Activated CD4-positive, alpha-beta memory T cell treated with anti-CD3 and anti-CD28 coated beads for 36 hours (primary cell): ENCODE data around the gene PLGRKT. TPM values are rescaled to one million over a fixed set of nuclear protein-coding genes. Genes with fewer than 3 reads are reported as not detected.
"Not testable (repeated sequence)": the region's sequence is repeated elsewhere in the genome, so short reads cannot be mapped to it uniquely, and the experiment has no call there.

ENCODE experiments used
- CTCF ChIA-PET: fragments of 350-600 bp; sonication (Branson Sonifier 250); formaldehyde crosslinking; loops from one replicate; lab custom pipeline; 2021; ENCODE audit warnings: antibody characterized with exemption, inconsistent platforms; lab: Charles Lee
- POLR2A ChIA-PET: fragments of 350-600 bp; sonication (Branson Sonifier 250); formaldehyde crosslinking; loops from one replicate; lab custom pipeline; 2021; ENCODE audit warnings: antibody characterized with exemption; lab: Charles Lee
- DNase-seq: peaks from one replicate; pipeline ENCODE4 v3.0.0-alpha.2; 2020
- H3K27ac Mint-ChIP-seq: one replicate; pipeline ENCODE4 v1.8.0; 2021; ENCODE audit warnings: mixed read lengths
- H3K27me3 Mint-ChIP-seq: one replicate; pipeline ENCODE4 v1.8.0; 2021; ENCODE audit warnings: mixed read lengths
- H3K36me3 Mint-ChIP-seq: one replicate; pipeline ENCODE4 v1.8.0; 2021; ENCODE audit warnings: mixed read lengths
- H3K4me1 Mint-ChIP-seq: one replicate; pipeline ENCODE4 v1.8.0; 2021; ENCODE audit warnings: low read depth, mixed read lengths
- H3K4me3 Mint-ChIP-seq: one replicate; pipeline ENCODE4 v1.8.0; 2021; ENCODE audit warnings: mild to moderate bottlenecking, mixed read lengths
- H3K9me3 Mint-ChIP-seq: one replicate; pipeline ENCODE4 v1.8.0; 2021; ENCODE audit warnings: mixed read lengths
- intact Hi-C: fragments of 100-400 bp; cut with micrococcal nuclease; formaldehyde crosslinking; loops from one replicate; pipeline ENCODE4 v1.15.1; 2023
- total RNA-seq, 2 experiments: library from RNA; stranded (reverse); gene quantifications; one replicate each; pipeline ENCODE4 v1.2.3, GENCODE V29; 2021

Gene PLGRKT
- total RNA-seq, 2 experiments from 2014 or later: 52.9 to 59.4 TPM

DNA sequence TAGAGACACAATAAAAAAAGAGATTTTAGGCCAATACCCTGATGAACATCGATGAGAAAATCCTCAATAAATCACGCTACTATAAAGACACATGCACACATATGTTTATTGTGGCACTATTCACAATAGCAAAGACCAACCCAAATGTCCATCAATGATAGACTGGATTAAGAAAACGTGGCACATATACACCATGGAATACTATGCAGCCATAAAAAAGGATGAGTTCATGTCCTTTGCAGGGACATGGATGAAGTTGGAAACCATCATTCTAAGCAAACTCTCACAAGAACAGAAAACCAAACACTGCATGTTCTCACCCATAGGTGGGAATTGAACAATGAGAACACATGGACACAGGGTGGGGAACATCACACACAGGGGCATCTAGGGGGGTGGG, 106.4 kb downstream of the PLGRKT start:
- Mint-ChIP-seq H3K4me1 (peaks cover 51% of the 10 kb centered on the region), H3K36me3 (peaks cover 23% of the 10 kb centered on the region)
- H3K27me3 Mint-ChIP-seq, POLR2A ChIA-PET, CTCF ChIA-PET, H3K9me3 Mint-ChIP-seq, H3K4me3 Mint-ChIP-seq, intact Hi-C loops, DNase-seq, H3K27ac Mint-ChIP-seq: not testable (repeated sequence)

DNA sequence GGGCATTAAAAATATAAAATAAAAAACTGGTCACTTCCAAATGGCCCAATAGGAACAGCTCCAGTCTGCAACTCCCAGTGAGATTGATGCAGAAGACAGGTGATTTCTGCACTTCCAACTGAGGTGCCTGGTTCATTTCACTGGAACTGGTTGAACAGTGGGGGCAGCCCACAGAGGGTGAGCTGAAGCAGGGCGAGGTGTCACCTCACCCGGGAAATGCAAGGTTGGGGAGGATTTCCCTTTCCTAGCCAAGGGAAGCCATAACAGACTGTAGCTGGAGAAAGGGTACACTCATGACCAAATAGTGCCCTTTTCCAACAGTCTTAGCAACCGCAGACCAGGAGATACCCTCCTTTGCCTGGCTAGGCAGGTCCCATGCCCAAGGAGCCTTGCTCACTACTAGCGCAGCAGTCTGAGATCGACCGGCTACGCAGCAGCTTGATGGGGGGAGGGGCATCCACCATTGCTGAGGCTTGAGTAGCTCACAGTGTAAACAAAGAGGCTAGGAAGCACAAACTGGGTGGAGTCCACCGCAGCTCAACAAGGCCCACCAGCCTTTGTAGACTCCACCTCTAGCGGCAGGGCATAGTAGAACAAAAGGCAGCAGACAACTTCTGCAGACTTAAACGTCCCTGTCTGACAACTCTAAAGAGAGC, 110.7 kb downstream of the PLGRKT start:
- Mint-ChIP-seq H3K27ac (no peak overlapping the region), H3K9me3 (no peaks in the 10 kb centered on the region), H3K36me3 (peaks cover 14% of the 10 kb centered on the region), H3K4me1 (peaks cover 30% of the 10 kb centered on the region), H3K4me3 (peak overlapping the region; percentile 23), H3K27me3 (no peaks in the 10 kb centered on the region)
- CTCF ChIA-PET: interaction anchor here (0.7 to 1.2 kb wide), 3 partner anchors 10 to 263 kb away, joined by 3 read pairs; no protein-coding TSS in a partner anchor
- DNase-seq: peak; percentile 60
- POLR2A ChIA-PET: no interaction called here
- intact Hi-C loops: loop anchor here (2.0 kb wide), 1 partner anchor 14 kb away; no protein-coding TSS in a partner anchor

DNA sequence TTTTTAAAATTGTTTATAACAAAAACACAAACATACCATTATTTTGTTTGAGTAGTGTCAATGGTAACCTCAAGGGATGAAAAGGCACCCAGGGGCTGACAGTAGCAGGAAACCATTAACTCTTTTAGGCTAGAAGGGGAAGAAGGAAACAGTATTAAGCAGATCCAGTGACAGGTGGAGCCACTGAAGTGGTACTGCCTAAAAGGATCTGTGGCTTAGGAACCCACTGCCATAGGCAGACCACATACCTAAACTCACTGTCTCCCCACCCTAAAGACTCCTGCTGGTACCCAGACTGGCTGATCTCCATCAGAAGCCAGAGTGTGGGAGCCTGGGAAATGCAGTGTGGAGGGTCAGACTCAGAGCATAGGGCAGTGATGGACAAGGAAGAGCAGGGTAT, 111.5 kb downstream of the PLGRKT start:
- no peaks in the 10 kb centered on the region for H3K9me3 Mint-ChIP-seq
- peaks cover 12% of the 10 kb centered on the region for H3K36me3 Mint-ChIP-seq
- H3K27me3 Mint-ChIP-seq: no peaks in the 10 kb centered on the region
- H3K4me1 Mint-ChIP-seq: peaks cover 34% of the 10 kb centered on the region
- intact Hi-C loops: loop anchor here (2.0 kb wide), 1 partner anchor 15 kb away; no protein-coding TSS in a partner anchor
- ChIA-PET CTCF (interaction anchor here (1.0 kb wide), 1 partner anchor 140 kb away, joined by 3 read pairs; no protein-coding TSS in a partner anchor), POLR2A (no interaction called here)
- H3K4me3 Mint-ChIP-seq: no peak overlapping the region
- no peak overlapping the region for H3K27ac Mint-ChIP-seq
- DNase-seq: no peak

DNA sequence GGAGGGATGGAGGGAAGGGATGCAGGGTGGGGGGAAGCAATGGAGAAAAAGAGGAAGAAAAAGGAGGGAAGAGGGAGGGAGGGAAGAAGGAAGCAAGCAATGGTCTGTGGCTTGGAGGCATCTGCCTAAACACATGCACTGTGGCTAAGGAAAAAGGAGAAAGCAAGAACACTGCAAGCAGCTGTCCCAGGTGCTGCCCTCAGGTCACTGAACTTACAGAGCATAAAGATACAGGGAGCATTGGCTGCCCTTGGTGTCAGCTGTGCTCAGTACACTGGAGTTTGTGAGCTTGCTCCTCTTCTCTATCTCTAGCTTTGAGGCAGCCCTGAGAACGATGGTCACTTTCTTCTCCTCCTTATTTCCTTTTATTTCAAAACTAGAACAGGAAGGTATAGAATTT, 116.1 kb downstream of the PLGRKT start:
- H3K27me3 Mint-ChIP-seq, POLR2A ChIA-PET, intact Hi-C loops: not testable (repeated sequence)

DNA sequence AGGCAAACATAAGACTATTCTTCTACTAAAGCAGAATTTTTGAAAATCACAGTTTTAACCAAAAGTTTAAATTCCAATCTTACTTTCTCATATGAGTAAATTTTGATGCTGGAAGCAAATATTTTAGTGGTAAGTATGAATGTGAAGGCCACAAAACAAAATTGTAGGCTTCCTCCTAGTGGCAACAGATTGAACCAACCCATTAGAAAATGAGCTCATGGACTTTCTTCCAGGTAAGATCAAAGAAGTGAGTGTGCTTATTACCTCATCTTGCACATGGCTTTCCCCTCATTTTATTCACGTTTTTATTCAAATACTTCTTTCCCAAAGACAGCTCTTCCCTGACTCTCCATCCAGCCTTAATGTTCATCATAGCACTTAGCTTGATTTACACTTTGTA, 116.7 kb downstream of the PLGRKT start:
- Mint-ChIP-seq H3K27me3 (no peaks in the 10 kb centered on the region), H3K4me1 (peaks cover 9% of the 10 kb centered on the region), H3K4me3 (no peak overlapping the region), H3K27ac (no peak overlapping the region), H3K36me3 (peaks cover 11% of the 10 kb centered on the region), H3K9me3 (peaks cover 6% of the 10 kb centered on the region)
- ChIA-PET CTCF (interaction anchor here (1.0 to 1.5 kb wide), 3 partner anchors 57 to 135 kb away, joined by 3 to 6 read pairs (median 4); no protein-coding TSS in a partner anchor), POLR2A (no interaction called here)
- intact Hi-C loops: no loop called here
- no peak for DNase-seq

More for the DNA sequence above, 116.1 kb downstream of the PLGRKT start:
- peaks cover 14% of the 10 kb centered on the region for H3K4me1 Mint-ChIP-seq
- H3K27ac Mint-ChIP-seq, H3K9me3 Mint-ChIP-seq, DNase-seq, H3K36me3 Mint-ChIP-seq, H3K4me3 Mint-ChIP-seq: not testable (repeated sequence)
- CTCF ChIA-PET: interaction anchor here (1.0 to 1.5 kb wide), 3 partner anchors 58 to 135 kb away, joined by 3 to 6 read pairs (median 4); no protein-coding TSS in a partner anchor

DNA sequence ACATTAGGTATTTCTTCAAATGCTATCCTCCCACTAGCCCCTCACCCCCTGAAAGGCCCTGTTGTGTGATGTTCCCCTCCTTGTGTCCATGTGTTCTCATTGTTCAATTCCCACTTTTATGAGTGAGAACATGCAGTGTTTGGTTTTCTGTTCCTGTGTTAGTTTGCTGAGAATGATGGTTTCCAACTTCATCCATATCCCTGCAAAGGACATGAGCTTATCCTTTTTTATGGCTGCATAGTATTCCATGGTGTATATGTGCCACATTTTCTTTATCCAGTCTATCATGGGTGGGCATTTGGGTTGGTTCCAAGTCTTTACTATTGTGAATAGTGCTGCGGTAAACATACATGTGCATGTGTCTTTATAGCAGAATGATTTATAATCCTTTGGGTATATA, 121.3 kb downstream of the PLGRKT start:
- H3K4me3 Mint-ChIP-seq, H3K4me1 Mint-ChIP-seq, POLR2A ChIA-PET, DNase-seq, H3K27ac Mint-ChIP-seq, H3K27me3 Mint-ChIP-seq, intact Hi-C loops, CTCF ChIA-PET: not testable (repeated sequence)
- Mint-ChIP-seq H3K36me3 (peaks cover 24% of the 10 kb centered on the region), H3K9me3 (peaks cover 22% of the 10 kb centered on the region)

DNA sequence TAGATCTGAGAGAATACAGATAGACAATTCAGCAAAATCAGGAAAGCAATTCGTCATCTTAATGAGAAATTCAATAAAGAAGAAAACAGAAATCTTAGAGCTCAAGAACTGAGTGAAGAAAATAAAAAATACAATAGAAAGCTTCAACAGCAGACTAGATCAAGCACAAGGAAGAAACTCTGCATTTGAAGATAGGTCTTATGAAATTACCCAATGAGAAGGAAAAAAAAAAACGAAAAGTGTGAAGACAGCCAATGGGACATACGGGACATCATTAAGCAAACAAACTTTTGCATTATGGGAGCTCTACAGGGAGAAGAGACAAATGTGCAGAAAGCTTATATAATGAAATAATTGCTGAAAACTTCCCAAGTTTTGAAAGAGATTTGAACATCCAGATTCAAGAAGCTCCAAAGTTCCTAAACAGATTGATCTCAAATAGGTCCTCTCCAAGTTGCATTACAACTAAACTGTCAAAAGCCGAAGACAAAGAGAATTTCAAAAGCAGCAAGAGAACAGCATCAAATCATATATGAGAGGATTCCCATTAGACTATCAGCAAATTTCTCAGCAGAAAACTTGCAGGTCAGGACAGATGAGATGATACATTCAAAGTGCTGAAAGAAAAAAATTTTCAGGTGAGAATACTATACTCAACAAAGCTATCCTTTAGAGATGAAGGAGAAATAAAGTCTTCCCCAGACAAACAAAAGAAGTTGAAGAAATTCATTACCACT, 122.4 kb downstream of the PLGRKT start:
- Mint-ChIP-seq H3K27me3 (no peaks in the 10 kb centered on the region), H3K9me3 (peaks cover 22% of the 10 kb centered on the region), H3K36me3 (peaks cover 24% of the 10 kb centered on the region), H3K4me3 (no peak overlapping the region), H3K27ac (no peak overlapping the region), H3K4me1 (no peaks in the 10 kb centered on the region)
- no peak for DNase-seq
- POLR2A ChIA-PET: no interaction called here
- CTCF ChIA-PET: interaction anchor here (0.7 kb wide), 1 partner anchor 131 kb away, joined by 3 read pairs; no protein-coding TSS in a partner anchor
- intact Hi-C loops: no loop called here

DNA sequence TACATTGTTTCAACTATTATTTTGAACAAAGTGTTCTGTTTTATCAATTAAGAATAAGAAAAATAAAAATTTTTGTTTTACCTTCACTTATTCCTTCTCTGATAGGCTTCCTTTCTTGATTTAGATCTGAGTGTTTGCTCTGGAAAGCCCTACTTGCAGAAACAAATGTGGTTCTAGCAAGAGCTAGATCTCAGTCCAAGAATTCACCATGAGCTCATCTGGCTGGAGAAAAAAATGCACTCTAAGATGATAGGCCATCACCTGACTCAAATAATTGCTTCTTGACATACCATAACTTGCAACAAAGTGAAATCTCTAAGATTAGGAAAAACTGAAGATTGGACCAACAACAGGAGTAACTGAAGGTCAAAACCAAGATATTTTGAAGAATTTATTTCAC, 126.9 kb downstream of the PLGRKT start:
- ChIA-PET CTCF (no interaction called here), POLR2A (no interaction called here)
- Mint-ChIP-seq H3K4me1 (no peaks in the 10 kb centered on the region), H3K27me3 (no peaks in the 10 kb centered on the region), H3K27ac (no peak overlapping the region), H3K9me3 (peaks cover 17% of the 10 kb centered on the region), H3K36me3 (peaks cover 13% of the 10 kb centered on the region), H3K4me3 (no peak overlapping the region)
- no peak for DNase-seq
- intact Hi-C loops: no loop called here

Other genes with a start within 250 kb of the PLGRKT start
- not detected for gene INSL4, start 206.5 kb downstream of the PLGRKT start, total RNA-seq
- 1 to 10 TPM; 4.6 to 5.0 TPM for gene RLN2, start 133.2 kb downstream of the PLGRKT start, total RNA-seq
- gene RLN1, start 98.0 kb downstream of the PLGRKT start, total RNA-seq: 1 to 10 TPM; 1.2 to 1.8 TPM
- gene CD274, start 12.6 kb upstream of the PLGRKT start, total RNA-seq: 10 to 100 TPM; 28.3 to 32.4 TPM
- under 1 TPM; 0.73 to 0.83 TPM for gene PDCD1LG2, start 72.6 kb upstream of the PLGRKT start, total RNA-seq
- gene RIC1, start 191.2 kb upstream of the PLGRKT start, total RNA-seq: 10 to 100 TPM; 14.1 to 15.0 TPM